ENCODE data around the gene KRTAP17-1. TPM values are rescaled to one million over a fixed set of nuclear protein-coding genes. Genes with fewer than 3 reads are reported as not detected.
A peak's percentile ranks its signal among the peaks of the same experiment; 100 is the strongest.

The KRTAP17-1 gene
- total RNA-seq, 1 donor = not detected

- TF ChIP-seq CTCF (IDR thresholded peaks at IDR 0.05; ENCODE audit: insufficient read depth, low read length) = no peak
- no peak for DNase-seq (ENCODE audit: low read depth)
- H3K4me3 ChIP-seq (ENCODE audit: low read depth, low read length) = no peak overlapping the region
Measured at GRCh38 chr17:41325611-41326010, 10.1 kb upstream of the KRTAP17-1 start.

DNA sequence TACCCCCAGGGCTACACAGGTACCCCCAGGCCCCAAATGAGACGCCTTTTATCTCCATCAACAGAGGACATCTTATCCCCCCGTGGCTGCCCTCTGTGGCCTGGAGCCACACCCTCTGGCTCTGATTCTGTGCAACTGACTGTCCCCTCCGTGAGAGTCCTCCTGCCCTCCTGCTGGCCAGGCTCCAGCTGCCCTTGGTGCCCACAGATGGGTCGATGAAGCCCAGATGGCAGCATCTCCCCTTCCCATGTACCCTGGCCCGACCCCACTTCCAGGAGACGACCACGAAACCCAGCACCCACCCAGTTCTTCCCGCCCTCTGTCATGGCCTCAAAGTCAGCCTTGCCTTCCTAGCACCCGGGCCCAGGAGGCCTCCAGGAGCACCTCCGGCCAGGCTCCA lies 9.6 kb upstream of the KRTAP17-1 start:
- DNase-seq (ENCODE audit: low read depth) = no peak
- no peak for TF ChIP-seq CTCF (IDR thresholded peaks at IDR 0.05; ENCODE audit: insufficient read depth, low read length)
- H3K4me3 ChIP-seq (ENCODE audit: low read depth, low read length) = no peak overlapping the region

DNA sequence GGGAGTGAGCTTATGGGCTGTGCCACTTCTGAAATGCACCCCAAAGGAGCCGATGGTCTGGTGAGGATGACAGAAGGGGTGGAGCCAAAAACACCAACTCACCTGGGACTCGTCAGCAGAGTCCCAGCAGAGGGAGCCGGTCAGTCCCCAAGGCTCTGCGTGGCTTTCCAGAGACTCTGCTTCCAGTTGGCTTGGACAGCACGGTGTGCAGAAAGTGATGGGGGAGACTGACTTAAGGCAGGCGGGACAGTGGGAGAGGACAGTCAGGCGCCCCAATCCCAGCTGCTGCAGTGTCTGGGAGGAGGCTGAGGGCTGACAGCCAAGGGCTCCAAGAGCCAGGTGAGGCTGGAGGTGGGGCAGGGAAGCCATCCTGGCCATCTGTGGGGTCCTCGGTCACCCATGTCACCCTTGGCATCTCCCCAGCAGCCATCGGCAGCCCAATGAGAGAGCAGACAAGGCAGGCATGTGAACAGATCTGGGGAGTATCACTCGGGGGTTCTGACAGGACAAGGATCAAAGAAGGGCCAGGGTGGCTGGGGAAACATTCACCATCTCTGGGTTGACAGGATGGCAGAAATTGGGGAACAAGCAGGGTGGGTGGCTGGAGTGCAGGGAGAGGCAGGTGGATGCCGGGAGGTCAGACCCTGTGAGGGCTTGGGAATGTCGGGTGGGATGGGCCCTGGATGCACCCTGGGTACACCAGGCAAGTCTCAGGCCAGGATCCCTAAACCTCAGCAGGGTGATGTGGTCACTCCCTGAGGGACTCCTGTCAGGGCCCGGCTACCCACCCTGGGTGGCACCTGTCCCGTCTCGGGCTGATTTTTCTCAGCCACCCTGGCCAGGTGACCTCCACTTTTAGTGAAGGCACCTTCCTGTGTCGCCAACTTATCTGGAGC lies 8.9 kb upstream of the KRTAP17-1 start:
- peak; percentile 6 for TF ChIP-seq CTCF (IDR thresholded peaks at IDR 0.05; ENCODE audit: insufficient read depth, low read length)
- H3K4me3 ChIP-seq (ENCODE audit: low read depth, low read length) = no peak overlapping the region
- DNase-seq (ENCODE audit: low read depth) = no peak

GRCh38 chr17:41322903-41323895 lies 7.7 kb upstream of the KRTAP17-1 start:
- no peak for DNase-seq (ENCODE audit: low read depth)
- no peak overlapping the region for H3K4me3 ChIP-seq (ENCODE audit: low read depth, low read length)
- no peak for TF ChIP-seq CTCF (IDR thresholded peaks at IDR 0.05; ENCODE audit: insufficient read depth, low read length)

DNA sequence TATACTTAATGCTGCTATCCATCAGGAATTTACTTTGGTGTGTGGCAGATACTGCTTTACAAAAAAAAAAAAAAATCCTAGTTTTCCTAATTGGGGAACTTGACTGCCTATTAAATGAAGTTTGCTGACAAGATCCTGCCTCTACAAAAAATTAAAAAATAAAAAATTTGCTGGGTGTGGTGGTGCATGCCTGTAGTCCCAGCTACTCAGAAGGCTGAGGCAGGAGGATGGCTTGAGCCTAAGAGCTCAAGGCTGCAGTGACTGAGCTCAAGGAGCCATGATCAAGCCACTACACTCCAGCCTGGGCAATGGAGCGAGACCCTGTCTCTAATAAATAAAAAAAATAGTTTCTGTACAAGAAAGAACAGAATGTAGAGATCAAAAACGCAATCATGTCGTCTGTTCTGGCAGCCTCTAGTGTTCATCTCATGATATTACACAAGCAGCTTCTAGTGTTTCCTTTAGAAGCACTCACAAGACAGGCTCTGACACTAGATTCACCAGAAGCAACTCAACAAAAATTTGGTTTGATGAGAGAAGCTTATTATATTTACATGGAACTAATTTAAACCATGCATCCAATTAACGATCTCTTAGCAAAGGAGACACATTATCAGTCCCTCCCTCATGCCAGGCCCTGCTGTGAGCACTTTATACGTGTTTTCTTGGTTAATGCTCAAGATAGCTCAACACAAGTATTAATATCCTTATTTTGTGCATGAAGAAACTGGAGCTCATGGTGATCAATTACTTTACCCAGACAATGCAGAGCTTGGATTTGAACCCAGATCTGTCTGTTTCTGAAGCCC lies 6.8 kb upstream of the KRTAP17-1 start:
- no peak overlapping the region for H3K4me3 ChIP-seq (ENCODE audit: low read depth, low read length)
- TF ChIP-seq CTCF (IDR thresholded peaks at IDR 0.05; ENCODE audit: insufficient read depth, low read length) = peak; percentile 95
- DNase-seq (ENCODE audit: low read depth) = peak; percentile 77

DNA sequence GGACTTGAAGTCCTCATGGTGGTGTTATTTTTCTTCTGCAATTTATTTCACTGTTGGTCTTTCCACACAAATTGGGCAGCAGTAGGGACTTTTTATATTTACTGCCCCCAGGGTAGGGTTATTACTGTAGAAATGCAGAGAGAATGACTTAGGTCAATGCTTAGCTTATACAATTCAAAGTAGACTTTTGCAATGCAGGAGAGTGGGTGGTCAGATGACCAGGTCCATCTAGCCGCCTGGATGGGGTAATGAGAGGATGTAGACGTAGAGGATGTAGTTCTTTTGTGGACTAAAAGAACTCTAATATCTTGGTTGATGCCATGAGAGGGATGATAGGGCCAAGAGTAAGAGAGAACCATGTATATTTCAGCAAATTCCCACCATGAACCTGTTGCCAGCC lies 2.7 kb upstream of the KRTAP17-1 start:
- DNase-seq (ENCODE audit: low read depth) = no peak
- no peak for TF ChIP-seq CTCF (IDR thresholded peaks at IDR 0.05; ENCODE audit: insufficient read depth, low read length)
- no peak overlapping the region for H3K4me3 ChIP-seq (ENCODE audit: low read depth, low read length)
